DOHH2 (cell line): ENCODE data around the gene LTB.
"Not testable (repeated sequence)": the region's sequence is repeated elsewhere in the genome, so short reads cannot be mapped to it uniquely, and the experiment has no call there.

Experiments
- H3F3A ChIP-seq: fragments of 200-600 bp; sonication (generic), shearing (Covaris generic); 2 replicates; pipeline ENCODE4 v1.6.0; 2016; ENCODE audit warnings: antibody characterized with exemption, mild to moderate bottlenecking; ENCODE audit not compliant: control insufficient read depth, insufficient read depth
- H3K27ac ChIP-seq: fragments of 200-600 bp; sonication (generic); 2 replicates; pipeline ENCODE4 v1.5.1; 2014; ENCODE audit warnings: low read depth, mild to moderate bottlenecking, low read length, moderate library complexity
- H3K27me3 ChIP-seq: fragments of 200-600 bp; sonication (generic); 2 replicates; pipeline ENCODE4 v1.6.1; 2014; ENCODE audit warnings: mild to moderate bottlenecking, low read length, mixed read lengths; ENCODE audit not compliant: control insufficient read depth
- H3K36me3 ChIP-seq: fragments of 200-600 bp; sonication (generic); 2 replicates; pipeline ENCODE4 v1.6.1; 2014; ENCODE audit warnings: mild to moderate bottlenecking, low read length, moderate library complexity, mixed read lengths; ENCODE audit not compliant: control insufficient read depth
- H3K4me1 ChIP-seq: fragments of 200-600 bp; sonication (generic); 2 replicates; pipeline ENCODE4 v1.6.1; 2014; ENCODE audit warnings: mild to moderate bottlenecking, low read length, mixed read lengths; ENCODE audit not compliant: control insufficient read depth
- H3K4me2 ChIP-seq: fragments of 200-600 bp; sonication (generic); 2 replicates; pipeline ENCODE4 v1.6.0; 2014; ENCODE audit warnings: mild to moderate bottlenecking, low read length, moderate library complexity
- H3K4me3 ChIP-seq: fragments of 200-600 bp; sonication (generic); 2 replicates; pipeline ENCODE4 v1.5.1; 2014; ENCODE audit warnings: mild to moderate bottlenecking, low read length, mixed read lengths
- H3K79me2 ChIP-seq: fragments of 200-600 bp; sonication (generic); 2 replicates; pipeline ENCODE4 v1.6.1; 2014; ENCODE audit warnings: mild to moderate bottlenecking, low read length, mixed read lengths; ENCODE audit not compliant: control insufficient read depth
- H3K9me2 ChIP-seq: fragments of 200-600 bp; sonication (generic); replicated peaks from 2 replicates; pipeline ENCODE4 v1.6.1; 2014; ENCODE audit warnings: mild to moderate bottlenecking, low read length, mixed read lengths; ENCODE audit not compliant: control insufficient read depth
- H3K9me3 ChIP-seq: fragments of 200-600 bp; sonication (generic); 2 replicates; pipeline ENCODE4 v1.6.1; 2014; ENCODE audit warnings: antibody characterized with exemption, low read length, mixed read lengths; ENCODE audit not compliant: control insufficient read depth, insufficient read depth
- H4K20me1 ChIP-seq: fragments of 200-600 bp; sonication (generic); 2 replicates; pipeline ENCODE4 v1.6.0; 2014; ENCODE audit warnings: low read depth, mild to moderate bottlenecking, antibody characterized with exemption, low read length, moderate library complexity; ENCODE audit not compliant: control insufficient read depth, insufficient read depth
- EZH2phosphoT487 ChIP-seq: fragments of 200-600 bp; sonication (generic); IDR thresholded peaks from 2 replicates; pipeline ENCODE4 v1.6.1; 2017; ENCODE audit warnings: borderline replicate concordance, mild to moderate bottlenecking, antibody characterized with exemption, low read length, moderate library complexity, mixed read lengths
- TF ChIP-seq, protein P1 (sequence below): fragments of 200-600 bp; sonication (generic); IDR thresholded peaks from one replicate; pipeline ENCODE4 v1.5.1; 2014; ENCODE audit warnings: antibody characterized with exemption, mild to moderate bottlenecking, low read depth, low read length; ENCODE audit not compliant: poor library complexity, severe bottlenecking

Gene LTB

DNA sequence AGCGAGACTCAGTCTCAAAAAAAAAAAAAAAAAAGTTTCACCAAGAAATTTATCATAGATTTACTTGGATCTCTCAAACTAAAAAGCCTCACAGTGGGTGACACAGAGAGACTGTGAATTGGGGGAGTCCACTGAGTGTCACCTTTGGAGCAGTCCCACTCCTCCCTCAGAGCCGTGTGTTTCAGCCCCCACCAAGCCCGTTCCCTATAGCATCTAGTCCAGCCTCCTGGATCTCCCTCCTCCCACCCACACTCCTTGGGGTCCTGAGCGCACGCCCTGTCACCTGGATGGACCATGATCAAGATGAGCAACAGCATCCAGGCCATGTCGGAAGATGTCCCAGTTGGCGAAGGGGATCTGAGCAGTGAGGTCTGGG is 10.2 kb upstream of the LTB start:
- no peaks in the 10 kb centered on the region for H4K20me1 ChIP-seq
- no peaks in the 10 kb centered on the region for H3K9me2 ChIP-seq
- TF ChIP-seq EZH2phosphoT487 = no peak
- H3K4me1 ChIP-seq = peaks cover 19% of the 10 kb centered on the region
- H3K9me3 ChIP-seq = no peaks in the 10 kb centered on the region
- H3K4me2 ChIP-seq = no peak overlapping the region
- H3K27me3 ChIP-seq = 0 out of 2 replicates have a peak, but pooled peaks cover 2% of the 10 kb centered on the region
- no peaks in the 10 kb centered on the region for H3K36me3 ChIP-seq
- H3K4me3 ChIP-seq = no peak overlapping the region
- no peak overlapping the region for H3K27ac ChIP-seq
- no peaks in the 10 kb centered on the region for H3K79me2 ChIP-seq
- H3F3A ChIP-seq = peaks cover 6% of the 10 kb centered on the region; the same call in 1 of the 2 replicates

DNA sequence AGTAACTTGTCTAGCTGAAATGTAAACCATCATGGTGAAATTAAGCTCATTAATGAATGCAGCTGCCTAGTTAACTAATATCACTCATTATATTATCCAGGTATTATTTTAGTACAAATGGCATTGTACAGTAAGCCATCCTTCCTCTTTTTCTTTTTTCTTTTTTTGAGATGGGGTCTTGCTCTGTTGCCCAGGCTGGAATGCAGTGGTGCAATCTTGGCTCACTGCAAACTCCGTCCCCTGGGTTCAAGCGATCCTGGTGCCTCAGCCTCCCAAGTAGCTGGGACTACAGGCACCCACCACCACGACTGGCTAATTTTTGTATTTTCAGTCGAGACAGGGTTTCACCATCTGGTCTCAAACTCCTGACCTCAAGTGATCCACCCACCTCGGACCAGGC is 8.5 kb upstream of the LTB start:
- H3K4me3 ChIP-seq, H3K27ac ChIP-seq, H3F3A ChIP-seq, H3K9me2 ChIP-seq, H3K36me3 ChIP-seq, H3K4me2 ChIP-seq, H3K79me2 ChIP-seq, H4K20me1 ChIP-seq, H3K27me3 ChIP-seq, H3K9me3 ChIP-seq: not testable (repeated sequence)
- H3K4me1 ChIP-seq = peaks cover 32% of the 10 kb centered on the region

DNA sequence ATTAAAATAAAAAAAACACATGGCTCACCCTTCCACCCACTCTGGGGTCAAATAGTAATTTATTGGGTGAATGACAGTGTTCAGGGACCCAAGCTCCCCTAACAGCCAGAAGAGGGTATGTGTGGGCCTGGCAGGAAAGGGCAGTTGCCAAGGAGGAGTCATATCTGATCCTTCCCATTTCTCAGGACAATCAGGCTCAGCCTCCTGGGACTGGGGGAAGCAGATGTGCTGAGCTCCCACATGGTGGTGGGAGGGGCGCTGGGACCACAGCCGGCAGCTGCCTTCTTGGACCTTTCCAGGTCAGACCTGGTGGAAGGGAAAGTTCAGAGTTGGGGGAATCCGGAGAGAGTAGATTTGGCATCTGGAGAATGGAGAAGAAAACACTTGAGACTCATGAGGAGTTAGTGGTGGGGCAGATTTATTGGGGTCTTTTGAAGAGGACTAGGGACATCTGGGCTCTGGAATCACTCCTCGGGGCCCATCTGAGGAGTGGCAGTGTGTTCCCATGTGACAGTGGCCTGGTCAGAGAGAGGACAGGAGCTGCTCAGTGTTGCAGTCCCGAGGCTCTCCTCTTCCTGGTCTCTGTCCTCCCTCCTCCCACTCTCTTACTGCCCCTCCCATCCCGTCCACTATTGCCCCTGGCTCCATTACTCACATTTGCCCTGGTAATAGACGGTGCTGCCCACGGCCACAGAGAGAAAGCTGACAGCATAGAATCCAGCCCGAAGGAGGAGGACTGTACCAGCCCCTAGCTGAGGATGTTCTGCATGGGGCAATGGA is 6.8 kb upstream of the LTB start:
- H3K27ac ChIP-seq = no peak overlapping the region
- H3K4me1 ChIP-seq = peaks cover 46% of the 10 kb centered on the region

GRCh38 chr6:31587791-31588777 is 5.9 kb upstream of the LTB start:
- Histone ChIP-seq H4K20me1 (no peaks in the 10 kb centered on the region), H3K79me2 (no peaks in the 10 kb centered on the region), H3K9me3 (no peaks in the 10 kb centered on the region), H3K27me3 (0 out of 2 replicates have a peak, but pooled peaks cover 2% of the 10 kb centered on the region), H3K4me2 (no peak overlapping the region), H3K4me1 (peaks cover 39% of the 10 kb centered on the region), H3K36me3 (no peaks in the 10 kb centered on the region), H3K9me2 (no peaks in the 10 kb centered on the region), H3K27ac (no peak overlapping the region), H3K4me3 (no peak overlapping the region), H3F3A (peaks cover 13% of the 10 kb centered on the region)
- TF ChIP-seq, protein P1, sequence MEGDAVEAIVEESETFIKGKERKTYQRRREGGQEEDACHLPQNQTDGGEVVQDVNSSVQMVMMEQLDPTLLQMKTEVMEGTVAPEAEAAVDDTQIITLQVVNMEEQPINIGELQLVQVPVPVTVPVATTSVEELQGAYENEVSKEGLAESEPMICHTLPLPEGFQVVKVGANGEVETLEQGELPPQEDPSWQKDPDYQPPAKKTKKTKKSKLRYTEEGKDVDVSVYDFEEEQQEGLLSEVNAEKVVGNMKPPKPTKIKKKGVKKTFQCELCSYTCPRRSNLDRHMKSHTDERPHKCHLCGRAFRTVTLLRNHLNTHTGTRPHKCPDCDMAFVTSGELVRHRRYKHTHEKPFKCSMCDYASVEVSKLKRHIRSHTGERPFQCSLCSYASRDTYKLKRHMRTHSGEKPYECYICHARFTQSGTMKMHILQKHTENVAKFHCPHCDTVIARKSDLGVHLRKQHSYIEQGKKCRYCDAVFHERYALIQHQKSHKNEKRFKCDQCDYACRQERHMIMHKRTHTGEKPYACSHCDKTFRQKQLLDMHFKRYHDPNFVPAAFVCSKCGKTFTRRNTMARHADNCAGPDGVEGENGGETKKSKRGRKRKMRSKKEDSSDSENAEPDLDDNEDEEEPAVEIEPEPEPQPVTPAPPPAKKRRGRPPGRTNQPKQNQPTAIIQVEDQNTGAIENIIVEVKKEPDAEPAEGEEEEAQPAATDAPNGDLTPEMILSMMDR = no peak
- no peak for TF ChIP-seq EZH2phosphoT487

More for the DNA sequence above, 6.8 kb upstream of the LTB start:
- Histone ChIP-seq H3K36me3 (no peaks in the 10 kb centered on the region), H3F3A (peaks cover 13% of the 10 kb centered on the region), H3K27me3 (0 out of 2 replicates have a peak, but pooled peaks cover 2% of the 10 kb centered on the region), H3K4me3 (no peak overlapping the region), H3K4me2 (no peak overlapping the region), H4K20me1 (no peaks in the 10 kb centered on the region), H3K9me3 (no peaks in the 10 kb centered on the region), H3K9me2 (no peaks in the 10 kb centered on the region), H3K79me2 (no peaks in the 10 kb centered on the region)
- TF ChIP-seq EZH2phosphoT487 = no peak
- TF ChIP-seq, protein P1 = no peak
